Endodermal cell (in vitro differentiated cells): Measurements from ENCODE around the gene RBM17. TPM values are rescaled to one million over a fixed set of nuclear protein-coding genes. Genes with fewer than 3 reads are reported as not detected.
A peak's percentile ranks its signal among the peaks of the same experiment; 100 is the strongest.
"Not testable (repeated sequence)": the region's sequence is repeated elsewhere in the genome, so short reads cannot be mapped to it uniquely, and the experiment has no call there.

Experiments used
- DNase-seq: peaks from one replicate; pipeline ENCODE4 v3.0.0-alpha.2; 2017
- H3K27ac ChIP-seq: 2 replicates; pipeline ENCODE4 v1.5.1; 2013; ENCODE audit warnings: mild to moderate bottlenecking, low read depth, low read length, moderate library complexity
- H3K27me3 ChIP-seq: 2 replicates; pipeline ENCODE4 v1.6.1; 2013; ENCODE audit warnings: mild to moderate bottlenecking, low read length, moderate library complexity; ENCODE audit not compliant: insufficient read depth, control insufficient read depth, poor library complexity, severe bottlenecking
- H3K36me3 ChIP-seq: 2 replicates; pipeline ENCODE4 v1.7.0; 2013; ENCODE audit warnings: mild to moderate bottlenecking, low read length, moderate library complexity; ENCODE audit not compliant: control insufficient read depth, insufficient read depth
- H3K4me1 ChIP-seq: one replicate; pipeline ENCODE4 v1.7.0; 2013; ENCODE audit warnings: low read length; ENCODE audit not compliant: control insufficient read depth, insufficient read depth
- H3K4me3 ChIP-seq: 2 replicates; pipeline ENCODE4 v1.5.1; 2013; ENCODE audit warnings: mild to moderate bottlenecking, low read length, moderate library complexity
- H3K9ac ChIP-seq: 2 replicates; pipeline ENCODE4 v1.6.1; 2013; ENCODE audit warnings: mild to moderate bottlenecking, low read length, moderate library complexity; ENCODE audit not compliant: poor library complexity, severe bottlenecking; ENCODE audit errors: extremely low read depth
- H3K9me3 ChIP-seq: 2 replicates; pipeline ENCODE4 v1.6.1; 2013; ENCODE audit warnings: mild to moderate bottlenecking, low read length, moderate library complexity; ENCODE audit not compliant: control insufficient read depth
- H3K27ac Mint-ChIP-seq: 2 replicates; pipeline ENCODE4 v1.8.0; 2020; ENCODE audit warnings: mixed read lengths
- H3K27me3 Mint-ChIP-seq: 2 replicates; pipeline ENCODE4 v1.8.0; 2021; ENCODE audit warnings: mild to moderate bottlenecking, mixed read lengths; ENCODE audit not compliant: insufficient read depth
- H3K36me3 Mint-ChIP-seq: 2 replicates; pipeline ENCODE4 v1.8.0; 2020; ENCODE audit warnings: low read depth, mixed read lengths
- H3K4me1 Mint-ChIP-seq: 2 replicates; pipeline ENCODE4 v1.8.0; 2020; ENCODE audit warnings: mixed read lengths
- H3K4me3 Mint-ChIP-seq: 2 replicates; pipeline ENCODE4 v1.8.0; 2020; ENCODE audit warnings: mild to moderate bottlenecking, moderate library complexity, mixed read lengths
- H3K9me3 Mint-ChIP-seq: 2 replicates; pipeline ENCODE4 v1.8.0; 2020; ENCODE audit warnings: mild to moderate bottlenecking, mixed read lengths
- WGBS, 2 experiments: methylation state at CpG; one replicate each; pipeline versions ENCODE4 v1.1.5 to v1.1.7; 2013; ENCODE audit warnings: missing lambda C conversion rate in 2 of 2, mixed read lengths in 1 of 2; ENCODE audit not compliant: insufficient coverage in 1 of 2, insufficient read length in 1 of 2; 5-methylcytosine and 5-hydroxymethylcytosine counted together
- total RNA-seq, 2 donors: library from RNA; stranded (reverse); fragmentation: NEBNext Ultra II Directional in 1 of 2; extraction: Animal tissue kit (Norgen Biotek cat#: 25700) in 1 of 2; gene quantifications; 2 replicates in 1 of 2; 3 replicates in 1 of 2; pipeline ENCODE4 v1.2.1, GENCODE V29; 2021
- TF ChIP-seq, protein P1 (sequence below): fragments of 200-600 bp; sonication (generic); conservative IDR thresholded peaks from 2 replicates; pipeline ENCODE4 v1.5.0; 2021; ENCODE audit warnings: antibody characterized with exemption, mild to moderate bottlenecking

RBM17 gene
- total RNA-seq, 2 donors from 2014 or later: 123 to 139 TPM

DNA sequence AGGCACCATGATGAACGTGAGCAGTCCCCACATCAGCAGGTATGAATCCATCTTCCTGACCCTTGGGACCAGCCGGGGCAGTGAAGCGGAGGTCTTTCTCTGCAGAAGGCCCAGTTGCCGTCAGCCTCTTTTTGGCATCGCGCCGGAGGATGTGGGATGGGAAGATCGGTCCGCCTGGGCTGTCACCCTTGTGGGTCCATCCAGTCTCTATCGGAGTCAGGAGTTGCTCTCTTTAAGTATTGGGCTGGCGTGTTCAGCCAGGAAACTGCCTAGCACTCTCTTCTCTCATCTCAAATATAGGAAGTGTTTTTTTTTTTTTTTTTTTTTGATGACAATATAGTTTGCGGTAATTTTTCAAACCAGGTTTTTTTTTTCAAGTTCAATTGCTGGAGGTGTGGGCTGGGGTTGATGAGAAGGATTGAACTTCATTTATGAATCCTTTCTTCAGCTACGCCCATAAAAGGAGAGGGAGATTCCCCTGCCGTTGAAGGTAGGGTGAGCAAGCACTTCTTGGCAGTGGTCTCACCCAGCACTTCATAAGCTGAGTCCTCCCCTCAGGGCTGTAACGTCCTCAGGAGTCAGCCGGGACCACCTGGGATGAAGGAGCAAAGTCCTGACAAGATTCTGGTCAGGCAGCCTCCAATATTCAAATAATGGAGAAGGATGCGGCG is 26.6 kb upstream of the RBM17 start, which contains the start of gene IL2RA:
IL2RA (minus strand) TSS at position 267 of the 671 bp plus-strand sequence; CDS start at position 51, 216 bp downstream.
- Histone ChIP-seq H3K4me3 (no peak within 1 kb of the TSS), H3K36me3 (no peaks in the 10 kb centered on the region), H3K9ac (no peak within 1 kb of the TSS), H3K27ac (no peak within 1 kb of the TSS), H3K9me3 (no peaks in the 10 kb centered on the region), H3K27me3 (peaks cover 20% of the 10 kb centered on the region), H3K4me1 (no peaks in the 10 kb centered on the region)
- TF ChIP-seq, protein P1, sequence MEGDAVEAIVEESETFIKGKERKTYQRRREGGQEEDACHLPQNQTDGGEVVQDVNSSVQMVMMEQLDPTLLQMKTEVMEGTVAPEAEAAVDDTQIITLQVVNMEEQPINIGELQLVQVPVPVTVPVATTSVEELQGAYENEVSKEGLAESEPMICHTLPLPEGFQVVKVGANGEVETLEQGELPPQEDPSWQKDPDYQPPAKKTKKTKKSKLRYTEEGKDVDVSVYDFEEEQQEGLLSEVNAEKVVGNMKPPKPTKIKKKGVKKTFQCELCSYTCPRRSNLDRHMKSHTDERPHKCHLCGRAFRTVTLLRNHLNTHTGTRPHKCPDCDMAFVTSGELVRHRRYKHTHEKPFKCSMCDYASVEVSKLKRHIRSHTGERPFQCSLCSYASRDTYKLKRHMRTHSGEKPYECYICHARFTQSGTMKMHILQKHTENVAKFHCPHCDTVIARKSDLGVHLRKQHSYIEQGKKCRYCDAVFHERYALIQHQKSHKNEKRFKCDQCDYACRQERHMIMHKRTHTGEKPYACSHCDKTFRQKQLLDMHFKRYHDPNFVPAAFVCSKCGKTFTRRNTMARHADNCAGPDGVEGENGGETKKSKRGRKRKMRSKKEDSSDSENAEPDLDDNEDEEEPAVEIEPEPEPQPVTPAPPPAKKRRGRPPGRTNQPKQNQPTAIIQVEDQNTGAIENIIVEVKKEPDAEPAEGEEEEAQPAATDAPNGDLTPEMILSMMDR: no peak
- peak; percentile 43 for DNase-seq
- H3K27me3 Mint-ChIP-seq: peaks cover 5% of the 10 kb centered on the region
- H3K9me3 Mint-ChIP-seq: no peaks in the 10 kb centered on the region
- no peaks in the 10 kb centered on the region for H3K4me1 Mint-ChIP-seq
- H3K36me3 Mint-ChIP-seq: no peaks in the 10 kb centered on the region
- WGBS, 2 experiments: 92 to 93% methylated on average over 11 to 18 of the region's 18 CpGs
- H3K27ac Mint-ChIP-seq: no peak within 1 kb of the TSS
- H3K4me3 Mint-ChIP-seq: no peak within 1 kb of the TSS

DNA sequence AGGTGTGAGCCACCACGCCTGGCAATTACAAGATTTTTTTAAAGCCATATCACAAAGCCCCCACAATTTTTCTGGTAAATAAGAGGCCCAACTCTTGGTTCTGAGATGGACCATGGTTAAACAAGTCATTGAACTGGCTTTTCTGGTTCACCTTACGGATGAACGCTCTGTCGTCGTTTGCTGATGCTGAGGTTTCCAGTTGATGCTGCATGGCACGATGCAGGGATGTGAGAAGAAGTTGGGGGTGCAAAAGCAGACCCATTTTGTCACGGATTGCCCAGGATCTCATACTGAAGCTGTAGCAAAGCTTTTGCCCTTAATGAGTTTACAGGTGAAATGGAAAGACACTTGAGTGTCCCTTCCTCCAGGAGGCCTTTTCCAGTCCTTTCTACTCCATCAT is 24.7 kb upstream of the RBM17 start:
- Histone ChIP-seq H3K4me3 (no peak overlapping the region), H3K4me1 (no peaks in the 10 kb centered on the region), H3K27ac (no peak overlapping the region), H3K27me3 (peaks cover 6% of the 10 kb centered on the region), H3K9ac (no peak overlapping the region), H3K36me3 (no peaks in the 10 kb centered on the region), H3K9me3 (no peaks in the 10 kb centered on the region)
- no peaks in the 10 kb centered on the region for H3K4me1 Mint-ChIP-seq
- no peaks in the 10 kb centered on the region for H3K36me3 Mint-ChIP-seq
- no peaks in the 10 kb centered on the region for H3K9me3 Mint-ChIP-seq
- H3K4me3 Mint-ChIP-seq: no peak overlapping the region
- peak; percentile 17 for DNase-seq
- WGBS, 2 experiments: 92 to 93% methylated on average over 6 to 7 of the region's 7 CpGs
- no peak overlapping the region for H3K27ac Mint-ChIP-seq
- no peaks in the 10 kb centered on the region for H3K27me3 Mint-ChIP-seq
- TF ChIP-seq, protein P1: no peak

DNA sequence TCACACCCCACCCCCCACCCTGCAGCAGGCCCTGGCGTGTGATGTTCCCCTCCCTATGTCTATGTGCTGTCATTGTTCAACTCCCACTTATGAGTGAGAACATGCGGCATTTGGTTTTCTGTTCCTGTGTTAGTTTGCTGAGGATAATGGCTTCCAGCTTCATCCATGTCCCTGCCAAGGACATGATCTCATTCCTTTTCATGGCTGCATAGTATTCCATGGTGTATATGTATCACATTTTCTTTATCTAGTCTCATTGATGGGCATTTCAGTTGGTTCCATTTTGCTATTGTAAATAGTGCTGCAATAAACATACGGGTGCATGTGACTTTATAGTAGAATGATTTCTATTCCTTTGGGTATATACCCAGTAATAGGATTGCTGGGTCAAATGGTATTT is 24.1 kb upstream of the RBM17 start:
- not testable (repeated sequence) for H3K4me3 Mint-ChIP-seq, H3K9me3 Mint-ChIP-seq, H3K4me3 ChIP-seq, H3K27ac ChIP-seq, H3K36me3 ChIP-seq, H3K4me1 ChIP-seq, H3K27me3 Mint-ChIP-seq, DNase-seq, H3K4me1 Mint-ChIP-seq, H3K9me3 ChIP-seq, H3K27ac Mint-ChIP-seq, H3K9ac ChIP-seq, H3K27me3 ChIP-seq, H3K36me3 Mint-ChIP-seq
- 92 to 94% methylated on average over 1 to 3 of the region's 3 CpGs for WGBS, 2 experiments
